Transverse colon (tissue), 3 donors: ENCODE results near the gene ZNF451.

Experiments
- EP300 ChIP-seq: sonication (generic); formaldehyde crosslinking; IDR thresholded peaks from one replicate; pipeline ENCODE4 v1.6.1; 2017; ENCODE audit warnings: antibody characterized with exemption, low read depth
- POLR2A ChIP-seq: fragments of 450-650 bp; IDR thresholded peaks from one replicate; pipeline ENCODE4 v1.6.1; 2016; ENCODE audit warnings: antibody characterized with exemption, mild to moderate bottlenecking, moderate library complexity
- TF ChIP-seq, protein P1 (sequence below), 5 experiments: fragments of 200-600 bp in 3 of 5; fragments of 450-650 bp in 2 of 5; sonication (generic) in 3 of 5; IDR thresholded peaks; 1 replicate in 2 of 5; 2 replicates in 3 of 5; pipeline ENCODE4 v1.5.1; 2016 to 2017; ENCODE audit warnings: antibody characterized with exemption in 5 of 5, inconsistent platforms in 3 of 5, mild to moderate bottlenecking in 2 of 5, moderate library complexity in 1 of 5

- TF ChIP-seq, protein P1, sequence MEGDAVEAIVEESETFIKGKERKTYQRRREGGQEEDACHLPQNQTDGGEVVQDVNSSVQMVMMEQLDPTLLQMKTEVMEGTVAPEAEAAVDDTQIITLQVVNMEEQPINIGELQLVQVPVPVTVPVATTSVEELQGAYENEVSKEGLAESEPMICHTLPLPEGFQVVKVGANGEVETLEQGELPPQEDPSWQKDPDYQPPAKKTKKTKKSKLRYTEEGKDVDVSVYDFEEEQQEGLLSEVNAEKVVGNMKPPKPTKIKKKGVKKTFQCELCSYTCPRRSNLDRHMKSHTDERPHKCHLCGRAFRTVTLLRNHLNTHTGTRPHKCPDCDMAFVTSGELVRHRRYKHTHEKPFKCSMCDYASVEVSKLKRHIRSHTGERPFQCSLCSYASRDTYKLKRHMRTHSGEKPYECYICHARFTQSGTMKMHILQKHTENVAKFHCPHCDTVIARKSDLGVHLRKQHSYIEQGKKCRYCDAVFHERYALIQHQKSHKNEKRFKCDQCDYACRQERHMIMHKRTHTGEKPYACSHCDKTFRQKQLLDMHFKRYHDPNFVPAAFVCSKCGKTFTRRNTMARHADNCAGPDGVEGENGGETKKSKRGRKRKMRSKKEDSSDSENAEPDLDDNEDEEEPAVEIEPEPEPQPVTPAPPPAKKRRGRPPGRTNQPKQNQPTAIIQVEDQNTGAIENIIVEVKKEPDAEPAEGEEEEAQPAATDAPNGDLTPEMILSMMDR (IDR thresholded peaks at IDR 0.05): no peak
- TF ChIP-seq POLR2A (no peak), EP300 (no peak)
These were observed 18.7 kb downstream of the ZNF451 start for GRCh38 chr6:57108691-57109090.
